Caki2 (cell line): Measurements from ENCODE around the gene ZC3H12A. TPM values are rescaled to one million over a fixed set of nuclear protein-coding genes. Genes with fewer than 3 reads are reported as not detected.

Experiments used
- DNase-seq: peaks from one replicate; pipeline ENCODE4 v3.0.0-alpha.2; 2015; ENCODE audit warnings: low read depth
- in situ Hi-C: cut with HindIII; loops from 2 replicates; pipeline ENCODE4 v1.10.0; 2016; ENCODE audit warnings: low sequenced_read_pairs, low pct_unique_long_range_greater_than_20kb, mixed read lengths
- total RNA-seq: library from RNA; depleted of rRNA; stranded (reverse); fragments of >200 nt; shearing (Covaris generic); gene quantifications from 2 replicates; pipeline ENCODE4 v1.2.3, GENCODE V29; 2014; ENCODE audit warnings: low replicate concordance

Gene ZC3H12A
- total RNA-seq, 1 experiment from 2014 or later, result 6.2 TPM

DNA sequence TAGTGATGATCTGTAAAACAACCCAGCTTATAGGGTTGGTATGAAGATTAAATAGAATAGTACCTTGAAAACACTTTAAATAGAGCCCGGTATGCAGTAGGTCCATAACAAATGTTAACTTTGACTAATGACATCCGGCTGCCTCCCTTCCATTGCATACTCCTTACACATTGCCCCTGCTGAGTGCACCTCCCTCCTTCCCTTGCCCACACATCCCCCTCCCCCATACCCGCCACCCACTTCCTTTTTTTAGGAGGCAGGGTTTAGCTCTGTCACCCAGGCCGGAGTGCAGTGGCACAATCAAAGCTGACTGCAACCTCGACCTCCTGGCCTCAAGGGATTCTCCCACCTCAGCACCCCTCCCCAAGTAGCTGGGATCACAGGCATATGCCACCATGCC lies 24.4 kb upstream of the ZC3H12A start:
- no peak for DNase-seq
- in situ Hi-C loops, result no loop called here

DNA sequence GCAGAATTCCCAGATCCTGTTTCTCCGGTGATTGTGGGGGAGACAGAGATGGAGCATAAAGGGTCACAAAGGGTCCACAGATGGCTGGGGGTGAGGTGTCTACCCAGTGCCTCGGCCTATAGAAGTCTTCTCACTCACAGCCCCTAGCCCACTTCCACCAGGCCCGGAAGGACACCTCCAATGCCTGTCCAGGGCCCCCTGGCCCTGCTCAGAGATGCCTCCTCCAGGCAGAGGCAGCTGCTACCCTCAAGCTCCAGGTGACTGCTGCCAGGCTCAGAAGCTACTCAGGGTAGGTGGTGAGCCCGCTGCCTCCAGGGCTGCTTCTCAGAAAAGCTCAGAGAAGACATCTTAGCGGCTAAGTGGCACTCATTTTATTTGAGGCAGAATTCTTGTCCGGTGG lies 22.0 kb upstream of the ZC3H12A start:
- DNase-seq, result no peak
- in situ Hi-C loops, result no loop called here

DNA sequence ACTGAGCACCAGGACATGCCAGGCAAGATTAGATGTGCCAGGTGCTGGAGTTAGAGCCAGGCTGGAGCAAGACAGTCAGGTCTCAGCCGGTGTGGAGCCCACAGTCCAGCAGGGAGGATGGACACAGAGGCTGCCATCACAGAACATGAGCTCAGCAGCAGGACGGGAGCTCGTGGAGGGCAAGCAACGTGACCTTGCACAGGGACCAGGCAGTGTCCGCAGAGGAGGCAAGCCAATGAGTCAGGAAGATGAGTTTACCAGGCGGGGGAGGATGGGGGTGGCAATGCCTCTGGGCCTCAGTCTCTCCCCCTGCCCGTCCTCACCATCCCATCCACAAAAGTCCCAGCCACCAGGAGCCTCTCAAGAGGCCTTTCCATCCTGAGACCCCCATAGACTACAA lies 20.7 kb upstream of the ZC3H12A start:
- DNase-seq, result no peak
- in situ Hi-C loops, result no loop called here

DNA sequence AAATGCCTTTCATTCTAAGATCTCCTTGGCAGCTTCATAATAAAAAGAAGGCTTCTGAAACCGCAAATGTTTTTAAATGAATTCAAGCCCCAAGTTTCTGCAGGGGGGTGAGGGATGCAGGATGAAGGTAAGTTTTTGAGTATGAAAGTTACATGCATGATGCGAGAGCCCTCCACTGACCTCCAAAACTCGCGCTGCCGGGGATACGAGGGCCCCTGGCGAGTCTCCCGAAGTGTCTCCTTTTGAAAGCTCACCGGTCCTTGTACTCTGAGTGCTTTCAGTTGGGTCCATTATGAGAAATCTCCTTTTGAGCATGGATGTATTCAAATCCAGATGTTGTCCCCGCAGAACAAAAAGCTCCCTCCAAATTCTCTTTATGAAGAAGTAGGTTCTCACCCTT lies 18.9 kb upstream of the ZC3H12A start:
- no peak for DNase-seq
- in situ Hi-C loops, result no loop called here

DNA sequence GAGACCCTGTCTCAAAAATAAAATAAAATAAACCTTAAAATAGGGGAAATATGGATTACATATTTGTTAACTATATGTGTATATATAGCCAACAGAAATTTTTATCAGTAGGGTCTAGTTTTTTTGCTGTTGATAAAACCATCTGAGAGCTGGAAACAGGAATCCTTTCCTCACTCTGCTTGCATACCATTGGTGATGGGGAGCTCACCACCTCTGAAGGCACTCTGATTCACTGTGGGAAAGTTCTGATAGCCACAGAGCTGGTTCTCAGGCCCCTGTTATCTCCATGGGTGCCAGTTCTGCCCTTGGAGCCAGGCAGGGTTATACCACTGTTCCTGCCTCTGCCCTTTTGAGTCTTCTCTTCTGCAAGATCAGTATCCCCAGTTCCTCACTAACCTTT lies 17.8 kb upstream of the ZC3H12A start:
- in situ Hi-C loops, result no loop called here
- DNase-seq, result no peak

DNA sequence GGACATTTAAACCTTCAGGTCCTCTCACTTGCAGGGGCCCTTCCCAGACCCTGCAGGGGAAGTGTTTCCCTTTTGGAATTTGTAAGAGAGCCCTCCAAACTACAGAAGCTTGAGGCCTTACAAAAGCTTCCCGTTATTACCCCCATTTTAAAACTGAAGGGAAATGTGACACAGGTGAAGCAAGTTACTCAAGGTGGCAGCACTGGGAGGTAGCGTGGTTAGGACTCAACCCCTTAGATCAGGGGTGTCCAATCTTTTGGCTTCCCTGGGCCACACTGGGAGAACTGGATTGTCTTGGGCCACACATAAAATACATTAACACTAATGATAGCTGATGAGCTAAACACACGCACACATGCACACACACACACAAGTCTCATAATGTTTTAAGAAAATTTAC lies 15.8 kb upstream of the ZC3H12A start:
- DNase-seq, result no peak
- in situ Hi-C loops, result no loop called here

DNA sequence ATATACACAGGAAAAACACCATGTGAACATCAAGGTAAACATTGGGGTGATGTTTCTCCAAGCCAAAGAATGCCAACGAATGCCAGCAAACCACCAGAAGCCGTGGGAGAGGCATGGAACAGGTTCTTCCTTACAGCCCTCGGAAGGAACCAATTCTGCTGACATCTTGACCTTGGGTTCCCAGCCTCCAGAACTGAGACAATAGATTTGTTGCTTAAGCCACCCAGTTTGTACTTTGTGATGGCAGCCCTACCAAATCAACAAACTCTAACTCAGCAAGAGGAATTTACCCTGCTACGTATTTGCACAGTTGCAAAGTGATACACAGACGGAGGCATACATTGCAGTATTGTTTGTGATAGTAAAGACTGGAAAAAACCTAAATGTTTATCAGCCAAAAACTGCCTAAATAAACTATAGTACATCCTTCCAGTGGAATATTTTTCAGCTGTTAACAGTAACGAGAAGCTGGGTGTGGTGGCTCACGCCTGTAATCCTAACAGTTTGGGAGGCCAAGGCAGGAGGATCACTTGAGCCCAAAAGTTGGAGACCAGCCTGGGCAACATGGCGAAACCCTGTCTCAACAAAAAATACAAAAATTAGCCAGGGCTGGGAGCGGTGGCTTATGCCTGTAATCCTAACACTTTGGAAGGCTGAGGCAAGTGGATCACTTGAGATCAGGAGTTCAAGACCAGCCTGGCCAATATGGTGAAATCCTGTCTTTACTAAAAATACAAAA lies 12.5 kb upstream of the ZC3H12A start:
- DNase-seq, result no peak
- in situ Hi-C loops, result no loop called here

DNA sequence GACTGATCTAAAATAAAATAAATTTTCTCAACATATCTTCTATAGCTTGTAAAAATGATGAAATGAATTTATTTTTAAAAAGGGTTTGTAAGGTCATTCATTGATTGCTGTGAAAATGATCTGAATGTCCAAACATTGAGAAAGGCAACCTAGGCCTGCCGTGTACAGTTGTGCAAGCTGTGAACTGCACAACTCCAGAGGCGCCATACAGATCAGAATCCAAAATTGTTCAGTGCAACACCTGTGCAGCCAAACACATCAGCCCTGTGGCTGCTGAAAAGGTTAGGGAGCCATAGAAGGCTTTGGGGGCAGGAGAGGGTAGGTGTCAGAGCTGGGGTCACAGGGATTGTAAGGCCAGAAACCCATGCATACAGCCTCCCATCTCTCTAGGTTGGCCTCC lies 9.9 kb upstream of the ZC3H12A start:
- no peak for DNase-seq
- in situ Hi-C loops, result no loop called here

DNA sequence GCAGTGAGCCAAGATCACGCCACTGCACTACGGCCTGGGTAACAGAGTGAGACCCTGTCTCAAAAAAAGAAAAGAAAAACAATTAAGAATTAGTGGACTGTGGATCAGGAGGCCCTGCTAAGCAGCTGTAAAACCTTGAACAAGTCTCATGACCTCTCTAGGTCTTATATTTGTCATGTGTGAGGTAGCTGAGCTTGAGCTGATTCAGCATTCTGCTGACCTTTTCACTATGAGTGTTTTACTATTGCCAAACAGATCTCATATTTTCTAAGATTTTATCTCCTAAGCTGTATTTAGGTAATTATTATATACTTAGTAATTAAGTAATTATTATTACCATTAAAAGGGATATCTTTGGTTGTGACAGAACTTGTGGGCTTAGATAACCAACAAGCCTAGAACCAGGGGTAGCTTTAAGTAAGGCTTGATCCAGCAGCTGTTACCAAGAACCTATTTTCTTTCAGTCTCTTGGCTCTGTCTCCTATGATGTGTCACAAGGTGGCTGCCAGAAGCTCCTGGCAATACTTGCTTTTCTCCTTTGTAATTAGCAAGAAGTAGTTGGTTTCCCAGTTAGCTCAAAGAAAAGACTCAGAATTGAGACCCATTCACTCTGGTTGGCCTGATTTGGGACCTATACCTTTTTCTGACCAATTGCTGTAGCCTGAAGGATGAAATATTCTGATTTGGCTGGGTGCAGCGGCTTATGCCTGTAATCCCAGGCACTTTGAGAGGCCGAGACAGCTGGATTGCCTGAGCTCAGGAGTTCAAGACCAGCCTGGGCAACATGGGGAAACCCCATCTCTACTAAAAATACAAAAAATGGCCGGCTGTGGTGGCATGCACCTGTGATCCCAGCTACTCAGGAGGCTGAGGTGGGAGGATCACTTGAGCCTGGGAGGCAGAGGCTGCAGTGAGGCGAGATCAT lies 8.5 kb upstream of the ZC3H12A start:
- no peak for DNase-seq
- in situ Hi-C loops, result no loop called here

DNA sequence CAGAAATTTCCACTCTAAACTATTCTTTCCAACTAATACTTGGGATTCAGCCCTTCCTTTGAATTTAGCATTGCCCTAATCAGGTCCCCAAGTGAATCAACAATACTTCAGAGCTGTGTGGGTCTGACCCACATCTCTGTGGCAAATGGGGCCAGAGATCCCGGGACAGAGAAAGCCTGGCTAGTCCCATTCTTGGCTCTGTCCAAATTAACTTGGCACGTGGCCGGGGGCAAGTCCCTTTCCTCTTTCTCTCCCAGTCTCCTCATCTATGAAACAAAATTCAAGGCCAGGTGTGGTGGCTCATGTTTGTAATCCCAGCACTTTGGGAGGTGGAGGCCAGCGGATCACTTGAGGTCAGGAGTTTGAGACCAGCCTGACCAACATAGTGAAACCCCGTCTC lies 6.3 kb upstream of the ZC3H12A start:
- in situ Hi-C loops, result no loop called here
- no peak for DNase-seq

DNA sequence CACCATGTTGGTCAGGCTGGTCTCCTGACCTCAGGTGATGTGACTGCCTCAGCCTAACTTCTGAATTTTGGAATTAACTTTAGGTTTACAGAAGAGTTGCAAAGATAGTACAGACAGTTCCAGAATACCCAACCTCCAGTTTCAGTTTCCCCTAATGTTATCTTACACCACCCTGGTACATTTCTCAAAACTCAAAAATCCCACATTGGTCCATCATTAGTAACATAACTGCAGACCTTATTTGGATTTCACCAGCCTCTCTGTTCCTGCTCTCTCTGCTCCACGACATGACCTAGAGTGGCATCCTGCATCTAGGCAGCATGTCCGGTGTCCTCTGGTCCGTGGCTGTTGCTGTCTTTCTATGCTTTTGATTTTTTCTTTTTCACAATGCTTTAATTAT lies 5.0 kb upstream of the ZC3H12A start:
- in situ Hi-C loops, result no loop called here

DNA sequence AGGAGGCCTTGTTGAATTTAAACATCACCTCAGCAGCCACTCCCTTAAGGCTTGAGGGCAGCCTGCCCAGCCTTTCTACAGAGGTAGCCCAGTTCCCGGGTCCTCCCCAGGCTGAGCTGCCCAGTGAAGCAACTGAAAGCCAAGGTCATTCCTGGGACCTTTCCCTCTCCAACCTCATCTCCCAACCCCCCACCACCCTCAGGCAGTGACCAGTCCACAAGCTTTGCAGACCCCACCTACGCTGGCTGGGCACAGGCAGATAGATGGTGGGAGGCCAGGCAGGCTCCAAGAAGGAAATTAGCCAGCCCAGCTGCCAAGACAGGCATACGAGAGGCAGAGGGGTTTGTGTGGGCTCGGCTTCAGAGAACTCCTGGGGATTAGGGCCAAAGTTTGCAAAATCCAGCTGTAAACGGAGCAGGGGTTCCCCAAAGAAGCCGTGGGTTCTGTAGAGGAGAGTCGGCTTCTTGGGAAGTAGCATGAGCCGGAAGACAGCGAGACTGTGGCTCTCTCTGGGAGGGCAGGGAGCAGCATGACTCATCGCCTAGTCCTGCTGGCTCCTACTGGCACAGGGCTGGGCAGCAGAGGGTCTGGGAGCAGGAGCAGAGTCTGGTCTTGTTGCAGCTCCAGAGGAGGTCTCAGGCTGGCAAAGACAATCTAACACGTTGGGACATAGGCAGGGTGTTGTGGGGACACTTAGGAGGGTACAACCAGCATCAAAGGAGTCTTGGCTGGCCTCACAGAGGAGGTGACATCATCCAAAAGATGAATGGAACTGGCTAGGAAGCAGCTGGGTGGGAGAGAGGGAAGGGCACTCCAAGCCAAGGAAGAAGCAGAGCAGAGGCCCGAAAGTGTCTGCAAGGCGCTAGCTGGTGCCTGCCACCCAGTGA lies 2.8 kb upstream of the ZC3H12A start:
- in situ Hi-C loops, result no loop called here
- DNase-seq, result peak; percentile 80

More for the DNA sequence above, 5.0 kb upstream of the ZC3H12A start:
- DNase-seq, result no peak

DNA sequence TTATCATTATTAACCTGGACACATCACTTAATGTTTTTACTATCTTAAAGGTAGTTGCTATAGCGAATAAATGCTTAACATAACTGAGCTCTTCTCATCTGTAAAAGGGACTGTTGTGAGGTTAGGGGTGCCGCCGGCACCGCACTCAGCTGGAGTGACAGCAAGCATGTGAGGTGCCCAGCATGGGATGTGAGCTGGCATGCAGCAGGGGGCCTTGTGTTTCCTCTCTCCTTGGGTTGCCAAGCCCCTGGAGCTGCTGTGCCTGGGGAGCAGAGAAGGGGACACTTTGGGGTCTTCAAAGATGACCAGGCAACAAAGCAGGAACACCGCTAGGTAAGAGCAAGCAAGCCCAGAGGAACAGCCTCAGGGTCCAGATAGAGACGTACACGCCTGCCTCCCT lies 2.1 kb upstream of the ZC3H12A start:
- no peak for DNase-seq
- in situ Hi-C loops, result no loop called here

DNA sequence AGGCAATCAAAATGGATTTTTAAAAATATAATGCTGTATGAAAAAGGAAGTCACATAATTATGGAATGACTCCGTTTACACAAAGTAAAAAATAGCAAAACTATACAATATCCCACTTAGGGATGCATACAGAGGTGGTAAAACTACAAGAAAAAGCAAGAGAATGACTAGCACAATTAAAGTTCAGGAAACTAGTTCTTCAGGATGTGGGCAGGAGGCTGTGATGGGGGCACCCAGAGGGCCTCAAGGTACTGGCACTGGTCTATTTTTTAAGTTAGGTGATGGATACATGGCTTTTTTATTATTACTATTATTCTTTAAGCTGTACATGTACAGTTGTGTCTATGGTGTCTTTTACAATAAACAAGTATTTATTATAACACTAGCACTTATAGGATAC lies 1.4 kb upstream of the ZC3H12A start:
- DNase-seq, result no peak
- in situ Hi-C loops, result no loop called here

DNA sequence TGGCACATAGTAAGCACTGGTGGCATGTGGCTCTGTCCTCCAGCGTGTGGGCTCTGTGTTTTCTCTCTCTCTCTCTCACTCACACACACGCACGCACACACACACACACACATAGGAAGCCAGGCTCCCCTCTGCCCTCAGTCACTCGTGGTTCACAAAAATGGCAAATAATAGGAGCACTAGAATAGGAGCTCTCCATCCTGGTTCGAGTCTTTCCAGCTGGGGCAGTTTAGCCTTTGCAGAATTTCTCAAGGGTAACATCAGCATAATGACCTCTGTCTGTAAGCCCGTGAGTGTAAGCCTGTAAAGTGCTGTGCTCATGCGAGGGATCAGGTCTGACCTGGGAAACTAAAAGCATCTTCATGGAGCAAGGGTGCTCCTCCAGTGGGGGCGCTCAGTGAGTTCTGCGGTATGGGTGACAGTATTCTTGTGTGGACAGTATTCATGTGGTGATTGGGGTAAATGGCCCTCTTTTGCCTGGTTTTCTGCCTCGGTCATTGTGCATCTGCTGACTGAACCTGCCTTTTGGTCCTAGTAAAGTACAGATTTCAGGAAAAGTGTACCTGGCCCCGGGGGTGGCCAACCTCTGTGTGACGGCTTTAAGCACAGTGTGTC lies 842 bp upstream of the ZC3H12A start:
- peak; percentile 45 for DNase-seq
- in situ Hi-C loops, result no loop called here

DNA sequence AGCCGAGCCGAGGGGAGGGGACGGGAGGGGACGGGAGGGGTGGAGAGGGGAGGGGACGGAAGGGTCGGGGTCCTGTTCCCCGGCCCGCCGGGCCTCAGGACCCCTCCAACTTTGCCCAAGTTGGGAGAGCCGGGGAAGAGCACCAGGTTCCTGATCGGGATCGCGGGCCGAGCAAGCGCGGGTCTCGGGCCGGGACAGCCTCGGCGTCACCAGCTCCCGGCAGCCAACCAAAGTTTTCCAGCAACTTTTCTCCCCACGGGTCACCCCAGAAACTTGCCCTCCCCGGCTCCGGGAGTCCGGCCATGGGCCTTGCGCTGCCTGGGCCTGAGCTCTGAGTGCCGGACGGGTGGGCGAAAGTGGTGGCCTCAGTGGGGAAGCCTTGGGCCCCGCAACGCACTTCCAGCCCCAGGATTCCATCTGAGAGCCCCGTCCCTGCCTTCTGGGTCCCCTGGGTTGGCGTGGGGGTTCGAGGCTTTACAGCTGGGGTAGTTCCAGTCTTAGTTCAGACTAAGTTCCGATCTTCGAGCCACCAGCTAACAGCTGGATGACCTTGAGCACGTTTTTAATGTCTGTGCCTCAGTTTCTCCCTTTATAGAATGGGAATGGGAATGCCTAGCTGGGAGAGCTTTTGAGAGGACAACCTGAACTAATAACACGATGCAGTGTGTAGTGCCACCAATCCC lies 458 bp downstream of the ZC3H12A start:
- DNase-seq, result no peak

DNA sequence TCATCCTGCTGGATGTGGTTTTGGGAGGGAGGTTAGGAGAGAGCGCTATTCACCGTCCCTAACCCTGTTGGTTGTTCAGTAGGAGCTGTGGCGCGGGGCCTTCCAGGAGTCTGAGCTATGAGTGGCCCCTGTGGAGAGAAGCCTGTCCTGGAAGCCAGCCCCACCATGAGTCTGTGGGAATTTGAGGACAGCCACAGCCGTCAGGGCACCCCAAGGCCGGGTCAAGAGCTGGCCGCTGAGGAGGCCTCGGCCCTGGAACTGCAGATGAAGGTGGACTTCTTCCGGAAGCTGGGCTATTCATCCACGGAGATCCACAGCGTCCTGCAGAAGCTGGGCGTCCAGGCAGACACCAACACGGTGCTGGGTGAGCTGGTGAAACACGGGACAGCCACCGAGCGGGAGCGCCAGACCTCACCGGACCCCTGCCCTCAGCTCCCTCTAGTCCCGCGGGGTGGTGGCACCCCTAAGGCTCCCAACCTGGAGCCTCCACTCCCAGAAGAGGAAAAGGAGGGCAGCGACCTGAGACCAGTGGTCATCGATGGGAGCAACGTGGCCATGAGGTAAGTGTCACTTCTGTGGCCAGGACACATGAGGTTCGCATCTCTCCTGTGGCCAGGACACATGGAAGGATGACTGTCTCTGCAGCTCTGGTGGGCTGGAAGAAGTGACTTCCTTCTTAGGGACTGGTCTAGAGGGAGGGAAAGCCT lies 1.2 kb downstream of the ZC3H12A start:
- peak; percentile 24 for DNase-seq
- in situ Hi-C loops, result no loop called here

More for the DNA sequence above, 458 bp downstream of the ZC3H12A start:
- in situ Hi-C loops, result no loop called here
